HG03139 (cell line): ENCODE measurements around the gene GRIN2A.

Experiments
- ATAC-seq: cut with Tn5 transposase; IDR thresholded peaks from one replicate; pipeline ENCODE4 v1.9.1; 2021; ENCODE audit not compliant: unreplicated experiment

GRIN2A gene

GRCh38 chr16:10137341-10137740, 44.9 kb downstream of the GRIN2A start:
- no peak for ATAC-seq

GRCh38 chr16:10136916-10137315, 45.3 kb downstream of the GRIN2A start:
- ATAC-seq = no peak

- no peak for ATAC-seq
Measured at GRCh38 chr16:10130538-10130937, 51.7 kb downstream of the GRIN2A start.

- no peak for ATAC-seq
Measured at GRCh38 chr16:10128397-10129258, 53.6 kb downstream of the GRIN2A start.

GRCh38 chr16:10126686-10127085, 55.5 kb downstream of the GRIN2A start:
- no peak for ATAC-seq

GRCh38 chr16:10123141-10123540, 59.1 kb downstream of the GRIN2A start:
- no peak for ATAC-seq

- no peak for ATAC-seq
Measured at GRCh38 chr16:10122546-10122945, 59.7 kb downstream of the GRIN2A start.

- ATAC-seq = no peak
Measured at GRCh38 chr16:10121897-10122425, 60.3 kb downstream of the GRIN2A start.

GRCh38 chr16:10121491-10121890, 60.7 kb downstream of the GRIN2A start:
- ATAC-seq = no peak

- ATAC-seq = no peak
Measured at GRCh38 chr16:10120953-10121352, 61.3 kb downstream of the GRIN2A start.

- ATAC-seq = no peak
Measured at GRCh38 chr16:10114409-10114808, 67.8 kb downstream of the GRIN2A start.

GRCh38 chr16:10113248-10113647, 69.0 kb downstream of the GRIN2A start:
- ATAC-seq = no peak

- no peak for ATAC-seq
Measured at GRCh38 chr16:10112021-10112420, 70.2 kb downstream of the GRIN2A start.

- ATAC-seq = no peak
Measured at GRCh38 chr16:10111156-10111761, 71.0 kb downstream of the GRIN2A start.

- no peak for ATAC-seq
Measured at GRCh38 chr16:10110552-10110951, 71.7 kb downstream of the GRIN2A start.

GRCh38 chr16:10107081-10107480, 75.1 kb downstream of the GRIN2A start:
- ATAC-seq = no peak

GRCh38 chr16:10103700-10104099, 78.5 kb downstream of the GRIN2A start:
- no peak for ATAC-seq

- no peak for ATAC-seq
Measured at GRCh38 chr16:10103118-10103517, 79.1 kb downstream of the GRIN2A start.

GRCh38 chr16:10100829-10101228, 81.4 kb downstream of the GRIN2A start:
- ATAC-seq = no peak

GRCh38 chr16:10098991-10099390, 83.2 kb downstream of the GRIN2A start:
- no peak for ATAC-seq

GRCh38 chr16:10097271-10097670, 85.0 kb downstream of the GRIN2A start:
- ATAC-seq = no peak

GRCh38 chr16:10093576-10093975, 88.7 kb downstream of the GRIN2A start:
- no peak for ATAC-seq
